Neural progenitor cell (in vitro differentiated cells): Measurements from ENCODE around the gene FXYD5. TPM values are rescaled to one million over a fixed set of nuclear protein-coding genes. Genes with fewer than 3 reads are reported as not detected.

Source experiments
- DNase-seq: peaks from one replicate; pipeline ENCODE4 v3.0.0-alpha.2; 2016; ENCODE audit warnings: low spot score
- H2AFZ ChIP-seq: fragments of 200-600 bp; sonication (generic); replicated peaks from 2 replicates; pipeline ENCODE4 v1.6.1; 2016; ENCODE audit warnings: antibody characterized with exemption
- H3F3A ChIP-seq: fragments of 200-600 bp; sonication (generic); 2 replicates; pipeline ENCODE4 v1.6.1; 2016; ENCODE audit warnings: antibody characterized with exemption, low read depth
- H3K27ac ChIP-seq: fragments of 200-600 bp; sonication (generic); 2 replicates; pipeline ENCODE4 v1.5.1; 2016; ENCODE audit warnings: mild to moderate bottlenecking
- H3K27me3 ChIP-seq: fragments of 200-600 bp; sonication (generic); 2 replicates; pipeline ENCODE4 v1.6.1; 2016; ENCODE audit warnings: mild to moderate bottlenecking, moderate library complexity
- H3K36me3 ChIP-seq: fragments of 200-600 bp; sonication (generic); 2 replicates; pipeline ENCODE4 v1.5.1; 2016
- H3K4me1 ChIP-seq: fragments of 200-600 bp; sonication (generic); 2 replicates; pipeline ENCODE4 v1.6.1; 2016; ENCODE audit warnings: mixed run types
- H3K4me2 ChIP-seq: fragments of 200-600 bp; sonication (generic); 2 replicates; pipeline ENCODE4 v1.6.1; 2016
- H3K4me3 ChIP-seq: fragments of 200-600 bp; sonication (generic); 2 replicates; pipeline ENCODE4 v1.5.1; 2016
- H3K79me2 ChIP-seq: fragments of 200-600 bp; sonication (generic); 2 replicates; pipeline ENCODE4 v1.6.1; 2016; ENCODE audit warnings: low read depth
- H3K9ac ChIP-seq: fragments of 200-600 bp; sonication (generic); 2 replicates; pipeline ENCODE4 v1.6.1; 2016
- H3K9me3 ChIP-seq: fragments of 200-600 bp; sonication (generic); 2 replicates; pipeline ENCODE4 v1.5.1; 2016; ENCODE audit warnings: low read depth
- H4K20me1 ChIP-seq: fragments of 200-600 bp; sonication (generic); 2 replicates; pipeline ENCODE4 v1.6.1; 2016; ENCODE audit warnings: low read depth
- H3K27ac Mint-ChIP-seq: 3 replicates; pipeline ENCODE4 v1.8.0; 2021; ENCODE audit warnings: mixed read lengths
- H3K27me3 Mint-ChIP-seq: 2 replicates; pipeline ENCODE4 v1.8.0; 2022; ENCODE audit warnings: low read depth, mild to moderate bottlenecking, inconsistent platforms, moderate library complexity, mixed read lengths; ENCODE audit not compliant: insufficient read depth
- H3K36me3 Mint-ChIP-seq: 3 replicates; pipeline ENCODE4 v1.8.0; 2021; ENCODE audit warnings: mixed read lengths
- H3K4me1 Mint-ChIP-seq: 3 replicates; pipeline ENCODE4 v1.8.0; 2021; ENCODE audit warnings: mixed read lengths
- H3K4me3 Mint-ChIP-seq: 3 replicates; pipeline ENCODE4 v1.8.0; 2021; ENCODE audit warnings: mild to moderate bottlenecking, moderate library complexity, mixed read lengths
- H3K9me3 Mint-ChIP-seq: 3 replicates; pipeline ENCODE4 v1.8.0; 2020; ENCODE audit warnings: mixed read lengths
- CTCF ChIP-seq: fragments of 200-600 bp; sonication (generic); IDR thresholded peaks from 2 replicates; pipeline ENCODE4 v1.5.1; 2017; ENCODE audit warnings: antibody characterized with exemption, mild to moderate bottlenecking
- EZH2 ChIP-seq: fragments of 200-600 bp; sonication (generic); IDR thresholded peaks from 2 replicates; pipeline ENCODE4 v1.6.1; 2017; ENCODE audit warnings: antibody characterized with exemption, mild to moderate bottlenecking, moderate library complexity
- EZH2phosphoT487 ChIP-seq: fragments of 200-600 bp; sonication (generic); IDR thresholded peaks from 2 replicates; pipeline ENCODE4 v1.6.1; 2017; ENCODE audit warnings: antibody characterized with exemption
- total RNA-seq: library from RNA; depleted of rRNA; stranded (reverse); fragments of >200 nt; gene quantifications from 2 replicates; pipeline ENCODE4 v1.2.3, GENCODE V29; 2015; ENCODE audit warnings: low replicate concordance

Gene FXYD5
- total RNA-seq, 1 donor from 2014 or later = 7.8 TPM

- Histone ChIP-seq H3K27me3 (no peaks in the 10 kb centered on the region), H3K79me2 (no peaks in the 10 kb centered on the region), H3K36me3 (no peaks in the 10 kb centered on the region), H3K4me3 (peak overlapping the region; percentile 39), H4K20me1 (no peaks in the 10 kb centered on the region), H3F3A (no peaks in the 10 kb centered on the region), H2AFZ (peak overlapping the region; percentile 100), H3K27ac (no peak overlapping the region), H3K9ac (no peak overlapping the region), H3K4me2 (peak overlapping the region; percentile 74), H3K9me3 (no peaks in the 10 kb centered on the region), H3K4me1 (peaks cover 14% of the 10 kb centered on the region)
- H3K36me3 Mint-ChIP-seq = no peaks in the 10 kb centered on the region
- H3K9me3 Mint-ChIP-seq = no peaks in the 10 kb centered on the region
- peaks cover 27% of the 10 kb centered on the region for H3K4me1 Mint-ChIP-seq
- peak overlapping the region; percentile 69 for H3K27ac Mint-ChIP-seq
- TF ChIP-seq CTCF (peak; percentile 99), EZH2phosphoT487 (no peak)
- peaks cover 9% of the 10 kb centered on the region for H3K27me3 Mint-ChIP-seq
- H3K4me3 Mint-ChIP-seq = peak overlapping the region; percentile 72
- DNase-seq = peak; percentile 85
Observed at GRCh38 chr19:35114353-35115176, 40.0 kb upstream of the FXYD5 start.

- no peaks in the 10 kb centered on the region for H3K27me3 ChIP-seq
- no peaks in the 10 kb centered on the region for H3F3A ChIP-seq
- H3K4me3 ChIP-seq = peak within 1 kb of the TSS; percentile 39
- H3K4me2 ChIP-seq = peak within 1 kb of the TSS; percentile 74
- H2AFZ ChIP-seq = peak within 1 kb of the TSS; percentile 100
- peaks cover 27% of the 10 kb centered on the region for H3K4me1 Mint-ChIP-seq
- H3K9me3 Mint-ChIP-seq = no peaks in the 10 kb centered on the region
- H3K9ac ChIP-seq = no peak within 1 kb of the TSS
- no peaks in the 10 kb centered on the region for H4K20me1 ChIP-seq
- no peak for DNase-seq
- no peaks in the 10 kb centered on the region for H3K79me2 ChIP-seq
- peak within 1 kb of the TSS; percentile 72 for H3K4me3 Mint-ChIP-seq
- peaks cover 11% of the 10 kb centered on the region for H3K4me1 ChIP-seq
- no peak for TF ChIP-seq CTCF
- TF ChIP-seq EZH2 = no peak
- H3K36me3 ChIP-seq = no peaks in the 10 kb centered on the region
- H3K27ac Mint-ChIP-seq = peak within 1 kb of the TSS; percentile 97
- no peak within 1 kb of the TSS for H3K27ac ChIP-seq
- no peaks in the 10 kb centered on the region for H3K36me3 Mint-ChIP-seq
- peaks cover 11% of the 10 kb centered on the region for H3K27me3 Mint-ChIP-seq
- H3K9me3 ChIP-seq = no peaks in the 10 kb centered on the region
Observed at GRCh38 chr19:35115177-35115951, 39.2 kb upstream of the FXYD5 start, which contains the start of gene FXYD3. Gene FXYD3 (plus strand): TSS chr19:35115823. CDS start chr19:35119377, 3,554 bp downstream.

GRCh38 chr19:35116072-35116801 is 38.3 kb upstream of the FXYD5 start:
- Mint-ChIP-seq H3K9me3 (no peaks in the 10 kb centered on the region), H3K27me3 (peaks cover 9% of the 10 kb centered on the region), H3K36me3 (no peaks in the 10 kb centered on the region), H3K4me3 (peak overlapping the region; percentile 5), H3K4me1 (peaks cover 27% of the 10 kb centered on the region), H3K27ac (no peak overlapping the region)
- Histone ChIP-seq H3K9ac (no peak overlapping the region), H3K27me3 (no peaks in the 10 kb centered on the region), H3K4me2 (no peak overlapping the region), H4K20me1 (no peaks in the 10 kb centered on the region), H3F3A (no peaks in the 10 kb centered on the region), H3K36me3 (no peaks in the 10 kb centered on the region), H2AFZ (no peak overlapping the region), H3K4me1 (peaks cover 11% of the 10 kb centered on the region), H3K4me3 (no peak overlapping the region), H3K27ac (no peak overlapping the region), H3K79me2 (no peaks in the 10 kb centered on the region), H3K9me3 (no peaks in the 10 kb centered on the region)
- TF ChIP-seq EZH2 (no peak), CTCF (no peak), EZH2phosphoT487 (no peak)
- DNase-seq = no peak
